ENCODE results near the gene KIF25. TPM values are rescaled to one million over a fixed set of nuclear protein-coding genes. Genes with fewer than 3 reads are reported as not detected.

The KIF25 gene
- total RNA-seq, 1 experiment from 2014 or later, result 0.59 TPM

- no peak overlapping the region for H3K9ac ChIP-seq (ENCODE audit: extremely low read depth, insufficient read length, low read length)
- no peaks in the 10 kb centered on the region for H3K79me1 ChIP-seq (ENCODE audit: insufficient read depth, low read depth, low read length, poor library complexity, severe bottlenecking)
- TF ChIP-seq CTCF (conservative IDR thresholded peaks at IDR 0.05), result no peak
- H4K8ac ChIP-seq (replicated peaks; ENCODE audit: insufficient read length, low read depth, low read length), result no peak overlapping the region
- H3K4ac ChIP-seq (ENCODE audit: low read depth, low read length), result no peak overlapping the region
- DNase-seq, result no peak
- Mint-ChIP-seq H3K36me3 (ENCODE audit: insufficient read depth in 1 of 3, low read depth in 3 of 3) (no peaks in the 10 kb centered on the region), H3K4me3 (no peak overlapping the region), H3K27me3 (ENCODE audit: low read depth) (no peaks in the 10 kb centered on the region; the same call in 1 of the 2 replicates), H3K27ac (peak overlapping the region in 1 of 3 experiments; percentile 76; a peak in 1 of 7 replicates), H3K4me1 (peaks cover 0 to 4% of the 10 kb centered on the region in 2 experiments; a peak in 1 of 4 replicates), H3K9me3 (no peaks in the 10 kb centered on the region)
- no peak overlapping the region for H3K27ac ChIP-seq (ENCODE audit: insufficient read length, low read depth, low read length)
- H3K56ac ChIP-seq (ENCODE audit: insufficient read length, low read depth, low read length), result no peak overlapping the region
- no peak overlapping the region for H3K18ac ChIP-seq (ENCODE audit: insufficient read length, low read depth, low read length)
- no peak overlapping the region for H2BK20ac ChIP-seq (ENCODE audit: low read depth, low read length, poor library complexity, severe bottlenecking)
- H2AK5ac ChIP-seq (ENCODE audit: insufficient read length, low read length), result no peak overlapping the region
- no peak overlapping the region for H4K91ac ChIP-seq (ENCODE audit: insufficient read length, low read depth, low read length)
- no peak overlapping the region for H2BK15ac ChIP-seq (ENCODE audit: low read depth, low read length)
- no peak overlapping the region for H2BK5ac ChIP-seq (ENCODE audit: insufficient read length, low read length)
- no peak overlapping the region; the same call in 1 of the 2 replicates for H3K14ac ChIP-seq (ENCODE audit: insufficient read depth, low read length)
- no peak overlapping the region for H3K4me2 ChIP-seq (ENCODE audit: insufficient read depth, insufficient read length, low read length)
- H2BK12ac ChIP-seq (ENCODE audit: insufficient read length, low read depth, low read length), result no peak overlapping the region
- no peaks in the 10 kb centered on the region for H3K79me2 ChIP-seq (ENCODE audit: insufficient read depth, low read length)
- H2AFZ ChIP-seq (ENCODE audit: low read length), result no peak overlapping the region
- no CpG with 5 or more reads among the region's 10 CpGs for WGBS (ENCODE audit: extremely low coverage, insufficient read length, low lambda C conversion rate)
- H3K4me1 ChIP-seq (ENCODE audit: insufficient read depth, low read length), result no peaks in the 10 kb centered on the region
- no peaks in the 10 kb centered on the region for H3K23me2 ChIP-seq (ENCODE audit: insufficient read length, low read depth, low read length, poor library complexity, severe bottlenecking)
- H3T11ph ChIP-seq (ENCODE audit: low read length), result no peak overlapping the region
- H4K20me1 ChIP-seq (ENCODE audit: control insufficient read depth, insufficient read depth, insufficient read length), result no peaks in the 10 kb centered on the region
- no peak overlapping the region for H2BK120ac ChIP-seq (ENCODE audit: low read depth, low read length, poor library complexity, severe bottlenecking)
- no peaks in the 10 kb centered on the region for H3K27me3 ChIP-seq (ENCODE audit: insufficient read depth, low read length)
- H4K5ac ChIP-seq (ENCODE audit: insufficient read length, low read depth, low read length), result no peak overlapping the region
- no peaks in the 10 kb centered on the region for H3K9me3 ChIP-seq (ENCODE audit: control insufficient read depth, low read depth, low read length)
- H3K23ac ChIP-seq (ENCODE audit: insufficient read length, low read depth, low read length), result no peak overlapping the region
Measured at GRCh38 chr6:168048724-168049025, 51.2 kb downstream of the KIF25 start.

Data from H9 (cell line).